ENCODE results near the gene CETN3.
A peak's percentile ranks its signal among the peaks of the same experiment; 100 is the strongest.

The CETN3 gene

DNA sequence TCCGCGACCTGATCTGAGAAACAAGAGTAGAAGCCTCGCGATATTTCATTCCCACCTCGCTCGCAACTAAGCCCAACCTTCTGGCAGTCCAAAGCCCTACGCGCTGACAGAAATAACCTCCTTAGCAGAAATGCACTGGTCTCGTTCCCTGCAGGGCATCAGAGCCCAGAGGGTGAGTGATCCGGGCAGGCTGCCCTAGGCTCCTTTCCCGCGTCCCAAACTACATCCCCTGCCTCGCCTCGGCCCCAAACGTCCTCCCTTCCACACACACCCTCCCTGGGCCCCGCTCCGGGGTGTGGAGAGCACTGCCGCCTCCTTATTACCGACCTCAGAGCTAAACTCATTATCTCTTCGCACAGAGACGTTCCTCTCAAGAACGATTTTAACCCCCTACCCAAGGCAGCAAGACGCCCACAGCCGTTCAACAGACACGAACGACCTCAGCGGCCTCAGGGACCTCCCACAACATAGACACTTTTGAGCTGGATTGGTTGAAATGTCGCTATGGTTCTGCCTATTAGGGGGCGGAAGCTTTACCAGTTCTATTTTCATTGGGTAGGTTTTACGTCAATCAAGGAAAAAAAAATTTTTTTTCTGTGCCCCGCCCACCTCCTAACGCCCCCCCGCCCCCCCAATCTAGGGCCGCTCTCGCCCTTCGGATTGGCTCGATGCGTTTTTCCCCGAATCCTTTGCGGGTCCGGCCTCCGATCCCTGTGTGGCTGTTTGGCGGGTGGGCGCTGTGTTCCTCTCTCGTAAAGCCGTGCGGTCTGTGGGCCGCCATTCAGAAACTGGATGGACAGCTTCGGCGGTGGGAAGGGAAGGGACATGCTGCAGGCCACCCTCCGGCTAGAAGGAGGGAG is at the start of gene CETN3:
CETN3 (minus strand) TSS at position 439 of the 860 bp plus-strand sequence; CDS start at position 344, 95 bp downstream.
- peak within 1 kb of the TSS; percentile 80 to 99 (median 95) for H3K27ac ChIP-seq

DNA sequence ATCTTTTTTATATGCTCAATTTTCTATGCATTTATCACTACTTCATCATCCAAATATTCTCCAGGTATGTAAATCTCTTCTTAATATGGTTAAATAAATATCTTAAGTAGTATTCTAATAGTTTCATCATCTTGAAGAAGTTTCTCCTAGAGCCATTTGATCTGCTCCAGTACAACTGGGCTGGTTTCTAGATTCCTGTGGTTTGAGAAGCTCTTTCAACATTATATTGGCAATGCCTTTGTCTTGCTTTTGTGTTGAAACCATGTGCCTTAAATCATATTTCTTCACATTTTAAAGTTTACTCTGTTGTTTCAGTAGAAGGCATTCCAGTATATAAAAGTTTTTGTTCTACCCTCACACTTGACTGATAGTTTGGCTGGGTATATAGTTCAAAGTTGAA is 37.4 kb upstream of the CETN3 start:
- H3K27ac ChIP-seq, result no peak overlapping the region

More for the DNA sequence above, at the start of gene CETN3:
- H3K4me3 ChIP-seq, result peak within 1 kb of the TSS; percentile 83 to 93 (median 88)

DNA sequence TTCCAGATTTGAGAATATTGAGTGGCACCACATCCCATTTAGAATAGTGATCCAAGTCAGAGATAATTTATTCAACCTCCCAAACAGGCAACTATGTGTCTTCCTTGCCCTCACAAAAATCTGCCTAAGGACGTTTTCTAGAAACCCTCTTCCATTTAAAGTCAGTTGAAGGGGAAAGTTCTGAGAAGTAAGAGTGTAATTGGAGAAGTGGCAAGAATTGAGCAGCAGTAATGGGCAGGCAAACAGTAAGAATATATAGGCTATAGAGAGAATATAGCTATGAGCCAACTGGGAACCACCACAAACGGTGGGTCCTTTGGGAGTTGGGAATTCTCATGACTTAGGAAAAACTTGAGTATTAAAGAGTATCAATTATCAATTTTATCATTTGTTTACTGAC is 31.1 kb upstream of the CETN3 start:
- Histone ChIP-seq H3K27ac (no peak overlapping the region), H3K4me3 (no peak overlapping the region)

More for the DNA sequence above, 37.4 kb upstream of the CETN3 start:
- H3K4me3 ChIP-seq, result no peak overlapping the region

DNA sequence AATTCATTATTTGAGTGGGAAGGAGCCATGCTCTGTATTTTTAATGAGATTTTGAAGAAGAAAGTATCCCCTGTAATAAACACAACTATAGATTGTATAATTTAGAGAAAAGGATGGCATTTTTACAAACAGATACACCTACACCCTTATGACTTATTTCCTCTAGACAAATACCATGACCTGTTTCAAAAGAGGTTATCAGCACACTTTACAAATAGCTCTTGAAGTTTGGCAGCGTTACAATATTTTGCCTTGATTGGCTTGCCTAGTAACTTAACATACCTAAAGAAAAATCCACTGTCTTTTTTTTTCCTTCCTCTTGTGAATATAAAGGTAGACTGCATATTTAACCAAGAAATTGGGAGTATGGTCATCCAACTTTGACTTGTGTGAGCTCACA is 28.5 kb upstream of the CETN3 start:
- H3K27ac ChIP-seq, result no peak overlapping the region
- no peak overlapping the region for H3K4me3 ChIP-seq

DNA sequence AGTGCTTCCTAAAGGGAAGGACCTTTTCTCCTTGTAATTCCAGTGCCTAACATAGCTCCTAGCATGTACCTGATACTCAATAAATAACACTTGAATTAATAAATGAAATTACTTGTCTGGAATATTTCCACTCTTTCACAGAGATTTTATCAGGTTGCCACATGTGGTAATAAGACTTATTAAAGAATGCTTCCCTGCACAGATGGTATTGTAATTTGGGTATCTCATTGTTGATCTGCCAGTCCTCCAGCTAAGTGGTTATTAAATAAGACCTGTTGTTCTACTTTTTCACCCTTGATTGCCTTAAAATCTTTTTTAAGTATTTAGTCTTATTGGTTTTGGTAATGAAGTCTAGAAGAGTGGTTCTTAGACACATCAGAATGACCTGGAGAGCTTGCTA is 28.1 kb upstream of the CETN3 start:
- Histone ChIP-seq H3K27ac (no peak overlapping the region), H3K4me3 (no peak overlapping the region)

DNA sequence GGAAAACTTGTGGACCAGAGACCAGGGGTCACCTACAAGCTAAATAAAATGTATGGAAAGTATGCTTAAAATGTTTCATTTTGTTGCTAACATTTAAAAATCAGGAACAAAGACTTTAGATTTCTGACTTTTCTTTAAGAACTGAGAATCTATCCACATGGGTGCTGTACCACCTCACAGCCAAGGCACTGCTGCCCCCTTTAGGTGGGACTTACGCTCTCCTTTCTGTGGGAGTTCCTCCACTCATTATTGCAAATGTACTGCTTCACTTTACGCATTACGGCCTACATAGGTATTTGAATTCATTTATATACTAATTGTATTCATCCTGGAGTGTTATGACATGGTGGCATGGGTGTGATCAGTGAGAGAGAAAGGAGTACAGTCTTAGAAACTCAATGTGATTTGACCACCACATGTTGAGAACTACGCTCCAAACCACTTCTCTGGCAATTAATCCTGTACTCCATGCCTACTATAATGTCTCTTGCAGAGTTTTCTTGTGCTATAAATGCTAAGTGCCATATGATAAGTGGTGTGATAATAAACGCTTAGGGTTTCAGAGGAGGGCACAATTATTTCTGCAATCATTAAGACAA is 24.7 kb upstream of the CETN3 start:
- Histone ChIP-seq H3K4me3 (no peak overlapping the region), H3K27ac (no peak overlapping the region)

DNA sequence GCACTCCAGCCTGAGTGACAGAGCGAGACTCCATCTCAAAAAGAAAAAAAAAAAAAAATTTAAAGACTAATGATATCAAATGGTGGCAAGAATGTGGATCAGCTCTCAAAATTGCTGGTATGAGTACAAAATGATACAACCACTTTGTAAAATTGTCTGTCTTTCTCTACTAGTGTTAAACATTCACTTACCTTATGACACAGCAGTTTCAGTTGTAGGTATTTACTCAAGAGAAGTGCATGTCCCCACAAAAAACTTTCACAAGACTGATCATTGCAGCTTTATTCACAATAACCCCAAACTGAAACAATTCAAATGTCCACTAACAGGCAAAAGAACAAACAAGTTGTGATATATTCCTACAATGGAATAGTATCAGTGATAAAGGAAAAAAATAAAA is 14.7 kb upstream of the CETN3 start:
- Histone ChIP-seq H3K27ac (no peak overlapping the region), H3K4me3 (no peak overlapping the region)

DNA sequence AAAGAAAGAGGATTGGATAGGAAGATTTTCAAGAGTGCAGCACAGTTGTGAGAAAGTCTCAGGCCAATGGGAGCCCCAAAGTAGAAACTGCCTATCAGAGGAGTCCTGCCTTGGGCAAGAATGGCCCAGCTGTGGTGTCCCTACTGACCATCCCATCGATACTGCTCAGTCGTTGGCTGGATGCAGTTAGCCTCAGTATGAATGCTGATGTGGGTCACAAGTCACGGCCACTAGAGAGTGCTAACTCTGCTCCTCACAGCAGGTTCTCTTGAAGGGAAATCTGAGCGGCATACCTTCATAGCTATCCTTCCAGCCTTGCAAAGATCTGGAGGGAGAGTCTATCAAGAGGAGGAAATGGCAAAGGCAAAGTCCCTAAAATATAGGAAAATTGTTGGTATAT is 11.6 kb upstream of the CETN3 start:
- H3K27ac ChIP-seq, result no peak overlapping the region
- no peak overlapping the region for H3K4me3 ChIP-seq

DNA sequence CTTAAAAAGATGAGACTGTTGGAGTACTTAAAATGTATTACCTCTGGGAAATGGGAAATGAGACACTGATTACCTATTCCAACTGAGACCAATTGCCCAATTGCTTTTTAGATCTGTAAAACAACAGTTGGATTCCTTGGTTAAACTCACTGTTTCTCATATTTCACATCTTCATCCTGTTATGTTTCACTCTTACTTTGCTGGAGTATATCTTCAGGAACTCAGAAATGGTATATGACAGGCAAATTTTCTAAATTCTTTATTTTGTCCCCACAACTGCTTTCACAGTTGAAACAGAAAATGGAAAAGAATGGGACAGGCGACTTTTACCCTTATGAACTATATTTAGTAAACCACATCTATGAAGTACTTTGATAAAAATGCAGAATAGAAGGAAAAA is 8.7 kb upstream of the CETN3 start:
- H3K27ac ChIP-seq, result no peak overlapping the region

DNA sequence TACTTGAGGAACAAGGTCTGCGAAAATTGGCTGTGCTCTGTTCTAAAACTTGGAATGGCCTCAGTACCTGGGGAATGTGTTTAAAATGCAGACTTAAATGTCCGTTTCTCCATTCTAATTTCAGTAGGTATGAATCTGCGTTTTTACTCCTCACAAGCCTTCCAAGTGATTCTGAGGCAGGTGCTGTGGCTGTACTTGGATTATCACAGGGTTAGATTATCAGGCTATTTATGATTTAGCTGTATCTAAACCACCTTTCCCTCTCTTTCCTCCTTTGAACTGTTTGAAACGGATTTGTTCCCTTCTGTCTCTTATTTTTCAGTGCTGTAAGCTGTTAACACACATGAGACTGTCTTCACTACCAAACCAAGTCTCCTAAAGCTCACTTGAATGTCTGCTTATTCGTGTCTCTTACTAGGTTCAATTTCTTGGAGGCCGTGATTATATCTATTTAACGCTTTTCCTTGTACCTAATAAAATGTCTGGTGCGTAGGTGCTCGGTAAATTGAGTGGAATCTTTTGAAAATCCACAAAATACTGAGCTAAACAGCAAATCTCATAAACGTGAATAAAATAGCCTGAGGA is 714 bp upstream of the CETN3 start:
- peak overlapping the region; percentile 72 to 99 (median 92) for H3K27ac ChIP-seq
- peak overlapping the region; percentile 83 to 93 (median 88) for H3K4me3 ChIP-seq

More for the DNA sequence above, 8.7 kb upstream of the CETN3 start:
- no peak overlapping the region for H3K4me3 ChIP-seq

DNA sequence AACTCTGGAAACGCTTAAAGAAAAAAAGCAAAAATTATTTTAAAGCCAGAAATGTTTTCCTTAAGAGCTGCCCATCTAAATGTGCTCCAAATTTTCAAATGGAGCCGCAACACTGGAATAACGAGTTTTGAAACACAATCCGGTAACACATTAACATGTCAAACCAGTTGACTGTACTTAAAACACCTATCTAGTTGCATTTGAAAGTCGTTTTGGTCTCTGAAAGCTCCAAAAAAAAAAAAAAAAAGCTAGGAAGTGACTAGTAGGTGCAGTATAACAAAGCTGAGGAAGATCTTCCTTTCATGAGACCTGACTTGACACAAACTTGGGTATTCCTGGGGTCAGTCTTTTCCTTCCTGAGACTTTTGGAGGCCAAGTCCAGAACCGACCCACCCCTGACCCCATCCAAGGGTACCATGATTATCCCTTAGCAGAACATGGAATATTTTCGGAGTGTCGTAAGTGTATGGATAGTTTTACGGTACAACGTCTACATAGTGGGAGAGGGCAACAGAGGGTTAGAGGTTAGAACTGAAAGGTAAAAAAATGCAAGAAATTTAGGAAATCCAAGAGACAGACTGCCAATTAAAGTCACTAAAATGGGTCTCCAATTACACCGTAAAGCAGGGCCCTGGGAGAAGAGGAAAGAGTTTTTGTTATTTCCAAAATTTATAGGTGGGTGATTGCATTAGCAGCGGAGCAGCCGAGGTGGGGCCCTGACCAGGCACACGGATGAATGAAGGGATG is 812 bp downstream of the CETN3 start:
- H3K27ac ChIP-seq, result peak overlapping the region; percentile 23 to 99 (median 95)
- H3K4me3 ChIP-seq, result peak overlapping the region; percentile 83 to 93 (median 88)

DNA sequence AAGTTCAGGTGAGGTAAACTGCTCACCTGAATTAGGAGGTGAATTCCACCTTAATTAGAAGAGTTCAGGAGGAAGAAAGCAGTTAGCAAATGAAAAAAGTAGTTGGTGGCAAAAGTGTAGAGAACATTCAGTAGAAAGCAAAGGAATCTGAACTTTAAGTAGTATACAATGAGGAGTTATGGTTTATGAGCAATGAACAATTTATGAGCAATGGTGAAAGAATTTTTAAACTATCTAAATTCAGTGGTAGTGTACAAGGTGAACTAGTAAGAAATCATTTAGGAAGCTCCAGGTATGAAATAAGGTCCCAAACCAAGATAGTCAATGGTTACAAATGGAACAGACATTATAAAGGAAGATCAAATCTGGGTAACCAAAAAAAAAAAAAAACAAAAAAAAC is 3.1 kb downstream of the CETN3 start:
- Histone ChIP-seq H3K27ac (no peak overlapping the region), H3K4me3 (no peak overlapping the region)

DNA sequence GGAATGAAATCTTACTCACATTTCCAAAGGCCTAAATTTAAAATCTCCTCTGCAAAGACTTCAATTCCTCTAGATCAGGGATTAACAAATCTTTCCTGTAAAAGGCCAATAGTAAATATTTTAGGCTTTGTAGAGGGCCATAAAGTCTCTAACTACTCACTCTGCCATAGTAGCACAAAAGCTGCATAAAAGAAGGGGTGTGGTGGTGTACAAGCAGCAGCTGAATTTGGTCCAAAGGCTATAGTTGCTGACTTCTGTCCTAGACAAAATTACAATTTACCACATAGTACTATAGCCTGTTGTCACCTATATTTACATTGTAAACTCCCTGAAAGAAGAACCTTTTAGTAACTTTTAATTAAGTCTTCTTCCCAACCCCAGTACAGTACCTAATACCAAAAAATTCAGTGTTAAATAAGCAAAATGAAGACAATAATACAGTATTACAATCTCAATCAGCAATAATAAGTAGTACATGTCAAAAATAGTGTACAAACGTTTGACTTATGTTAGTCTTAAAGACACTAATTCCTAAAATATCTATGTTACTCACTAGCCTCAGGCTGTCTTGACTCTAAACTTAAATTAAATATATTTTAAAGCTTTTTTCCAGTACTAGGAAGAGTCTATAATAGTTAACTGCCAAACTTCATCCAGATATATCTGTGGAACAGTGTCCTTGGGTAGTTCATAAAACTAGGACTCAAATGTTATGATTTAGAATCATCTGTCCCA is 6.9 kb downstream of the CETN3 start:
- Histone ChIP-seq H3K4me3 (no peak overlapping the region), H3K27ac (no peak overlapping the region)

DNA sequence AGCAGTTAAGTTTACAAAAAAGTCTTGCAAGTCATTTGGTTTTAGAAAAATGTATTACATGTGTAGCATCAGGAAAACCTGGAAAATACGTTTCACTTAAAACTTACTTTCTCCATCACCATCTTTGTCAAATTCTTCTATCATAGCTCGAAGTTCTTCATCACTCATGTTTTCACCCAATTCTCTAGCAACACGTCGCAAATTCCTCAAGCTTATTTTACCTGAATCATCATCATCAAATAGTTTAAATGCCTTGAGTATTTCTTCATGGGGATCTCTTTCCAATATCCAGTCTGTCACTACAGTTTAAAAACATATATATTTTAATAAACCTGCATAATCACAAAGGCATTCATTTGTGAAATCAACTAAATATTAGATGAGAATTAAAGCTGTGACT is 10.3 kb downstream of the CETN3 start:
- H3K27ac ChIP-seq, result no peak overlapping the region
- H3K4me3 ChIP-seq, result no peak overlapping the region

DNA sequence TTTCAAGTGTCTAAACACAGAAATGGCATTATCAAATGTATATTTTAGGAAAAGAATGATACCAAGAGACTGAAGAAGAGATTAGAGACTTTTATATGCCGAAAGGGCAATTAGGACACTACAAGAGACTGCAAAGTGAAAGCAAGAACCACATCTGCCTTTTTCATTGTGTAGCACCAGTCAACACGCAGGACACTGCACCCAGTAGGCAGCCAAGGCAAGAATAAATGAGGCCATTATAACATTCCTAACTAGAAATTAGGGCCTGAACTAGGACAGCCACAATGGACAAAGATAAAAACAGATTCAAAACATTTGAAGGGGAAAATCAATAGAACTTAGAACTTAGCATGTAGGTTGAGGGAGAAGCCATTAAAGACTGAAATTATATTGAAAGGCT is 10.8 kb downstream of the CETN3 start:
- Histone ChIP-seq H3K4me3 (no peak overlapping the region), H3K27ac (no peak overlapping the region)

DNA sequence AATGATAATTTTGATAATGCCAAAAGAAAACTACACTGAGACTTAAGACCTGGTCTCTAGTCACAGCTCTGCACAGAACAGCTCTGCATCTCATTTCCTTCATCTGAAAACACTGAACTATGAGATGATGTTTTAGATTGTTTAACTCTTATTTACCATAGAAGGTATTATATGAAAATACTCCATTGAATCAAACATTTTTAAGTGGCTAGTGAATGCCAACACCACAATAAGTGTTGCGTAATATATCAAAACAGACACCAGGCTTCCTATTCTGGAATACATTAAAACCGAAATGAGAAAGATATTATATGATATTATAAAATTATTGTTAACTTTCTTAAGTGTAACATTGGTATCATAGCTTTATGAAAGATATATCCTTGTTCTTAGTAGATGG is 14.6 kb downstream of the CETN3 start:
- no peak overlapping the region for H3K4me3 ChIP-seq
- no peak overlapping the region for H3K27ac ChIP-seq

DNA sequence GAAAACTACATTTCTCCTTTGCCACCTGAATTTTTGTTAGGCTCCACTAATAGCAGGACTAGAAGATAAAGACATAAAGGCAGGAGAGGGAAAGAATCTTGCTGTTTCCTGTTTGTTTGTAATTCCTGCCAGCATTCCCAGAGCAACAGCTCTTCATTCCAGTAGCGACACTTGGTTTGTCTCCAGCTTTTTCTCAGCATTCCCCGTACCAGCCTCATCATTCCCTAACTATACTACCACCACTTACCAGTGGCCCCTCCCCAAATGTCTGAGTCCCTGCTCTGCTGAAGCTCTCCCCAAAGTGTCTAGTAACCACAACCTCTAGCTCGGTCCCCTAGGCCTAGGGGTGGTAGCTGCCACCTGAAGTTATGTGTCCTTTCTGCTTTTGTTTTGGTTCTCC is 18.6 kb downstream of the CETN3 start:
- no peak overlapping the region for H3K27ac ChIP-seq

DNA sequence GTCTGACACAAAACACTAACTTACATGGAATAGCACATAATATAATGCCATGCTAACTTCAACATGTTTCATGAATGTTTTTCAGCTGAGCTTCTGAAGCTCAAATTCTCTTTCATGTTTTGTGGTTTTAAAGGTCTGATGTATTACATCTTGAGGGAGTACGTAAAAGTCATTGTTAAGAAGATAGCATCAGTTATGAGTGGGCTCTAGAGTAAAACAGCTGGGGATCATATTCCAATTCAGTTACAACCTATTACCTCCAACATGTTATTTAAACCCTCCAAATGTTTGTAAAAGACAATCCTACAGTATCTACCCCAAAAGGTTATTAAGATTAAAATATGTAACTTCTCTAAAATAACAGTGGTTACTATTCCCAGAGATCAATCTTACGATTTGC is 19.2 kb downstream of the CETN3 start:
- H3K4me3 ChIP-seq, result no peak overlapping the region
- H3K27ac ChIP-seq, result no peak overlapping the region

More for the DNA sequence above, 18.6 kb downstream of the CETN3 start:
- H3K4me3 ChIP-seq, result no peak overlapping the region

DNA sequence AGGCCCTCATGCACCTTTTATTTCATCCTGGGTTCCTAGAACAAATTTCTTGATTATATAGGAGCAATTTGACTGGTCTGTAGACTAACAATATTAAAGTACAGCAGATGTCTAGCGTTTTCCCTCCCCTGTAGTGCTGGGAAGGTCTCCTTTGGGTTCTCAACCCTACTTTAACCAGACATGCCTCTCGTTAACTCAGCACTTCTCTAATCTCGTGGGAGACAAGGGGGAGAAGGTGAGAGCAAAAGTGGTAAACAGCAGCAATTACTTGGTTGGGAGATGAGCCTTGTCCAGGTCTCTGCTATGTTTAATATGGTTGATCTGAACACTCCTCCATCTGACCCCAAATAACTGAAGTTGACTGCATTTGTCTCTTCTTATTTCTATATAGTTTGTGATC is 22.0 kb downstream of the CETN3 start:
- no peak overlapping the region for H3K27ac ChIP-seq
- H3K4me3 ChIP-seq, result no peak overlapping the region

Data from skin epidermis (tissue), 12 donors.